Left hindlimb (tissue), 1 donor: ENCODE results near the gene PAX2.

Experiments used
- DNase-seq: peaks from one replicate; pipeline ENCODE4 v3.0.0-alpha.2; 2018

Gene PAX2

DNA sequence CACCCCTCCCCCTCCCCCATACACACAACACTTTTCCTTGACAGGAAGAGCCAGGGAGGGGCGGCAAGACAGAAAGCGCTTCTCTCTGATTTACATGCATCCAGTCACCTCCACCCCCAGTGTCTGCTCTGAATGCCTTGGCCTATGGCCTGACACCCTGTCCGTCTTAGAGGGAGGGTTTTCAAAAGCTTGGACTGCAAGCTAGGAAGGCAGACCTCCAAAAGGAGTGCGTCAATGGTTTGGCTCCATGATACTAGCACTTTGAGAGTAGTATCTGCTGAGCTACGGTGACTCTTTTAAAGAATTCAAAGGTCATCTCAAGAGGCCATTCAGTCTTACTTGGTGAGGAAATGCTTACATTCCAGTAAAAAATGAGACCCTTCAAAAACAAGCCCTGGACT, 20.3 kb upstream of the PAX2 start:
- DNase-seq, result no peak

DNA sequence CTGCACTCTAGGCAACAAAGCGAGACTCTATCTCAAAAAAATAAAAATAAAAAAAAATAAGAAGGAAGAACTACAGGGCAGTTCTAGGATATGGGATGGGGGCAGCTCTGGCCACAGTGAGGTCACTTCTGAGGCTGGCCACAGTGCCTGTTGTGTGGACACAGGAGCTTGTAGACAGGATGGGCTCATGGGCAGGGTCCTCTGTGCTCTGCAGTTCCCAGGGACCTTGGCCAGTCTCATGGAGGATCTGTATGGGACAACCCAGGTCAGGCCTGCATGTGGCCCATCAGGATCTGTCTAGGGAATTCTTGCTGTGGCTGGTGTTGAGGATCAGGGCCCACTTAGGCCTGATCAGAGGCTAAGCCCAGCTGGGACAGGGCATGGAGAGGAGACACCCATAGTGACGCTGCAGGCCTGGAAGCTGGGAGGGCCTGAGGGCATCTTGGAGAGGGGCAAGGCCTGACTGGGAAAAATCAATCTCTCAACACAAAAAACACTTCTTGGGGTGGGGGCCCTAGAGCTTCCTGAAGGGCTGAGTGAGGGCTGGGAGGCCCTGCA, 19.4 kb upstream of the PAX2 start:
- DNase-seq, result no peak

DNA sequence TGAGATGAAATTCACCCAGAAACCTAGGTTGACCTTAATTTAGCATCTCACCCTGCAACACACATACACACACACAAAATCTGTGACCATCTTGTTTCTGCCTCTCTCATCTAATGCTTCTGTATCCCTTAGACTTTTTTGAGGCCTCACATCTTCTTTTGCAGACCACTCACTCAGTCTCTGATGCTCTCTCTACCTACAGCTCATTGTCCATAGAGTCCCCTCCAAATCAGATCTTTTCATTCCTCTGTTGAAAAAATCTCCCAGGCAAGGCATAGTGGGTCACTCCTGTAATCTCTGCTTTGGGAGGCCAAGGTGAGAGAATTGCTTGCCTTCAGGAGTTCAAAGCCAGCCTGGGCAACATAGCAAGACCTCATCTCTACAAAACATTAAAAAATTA, 17.6 kb upstream of the PAX2 start:
- DNase-seq, result no peak

GRCh38 chr10:100728928-100729861, 16.2 kb upstream of the PAX2 start:
- DNase-seq, result no peak

GRCh38 chr10:100729862-100730724, 15.3 kb upstream of the PAX2 start:
- DNase-seq, result no peak

- no peak for DNase-seq
Observed at GRCh38 chr10:100730725-100731406, 14.5 kb upstream of the PAX2 start.

GRCh38 chr10:100731407-100732240, 13.8 kb upstream of the PAX2 start:
- no peak for DNase-seq

- no peak for DNase-seq
Observed at GRCh38 chr10:100732241-100732596, 13.2 kb upstream of the PAX2 start.

DNA sequence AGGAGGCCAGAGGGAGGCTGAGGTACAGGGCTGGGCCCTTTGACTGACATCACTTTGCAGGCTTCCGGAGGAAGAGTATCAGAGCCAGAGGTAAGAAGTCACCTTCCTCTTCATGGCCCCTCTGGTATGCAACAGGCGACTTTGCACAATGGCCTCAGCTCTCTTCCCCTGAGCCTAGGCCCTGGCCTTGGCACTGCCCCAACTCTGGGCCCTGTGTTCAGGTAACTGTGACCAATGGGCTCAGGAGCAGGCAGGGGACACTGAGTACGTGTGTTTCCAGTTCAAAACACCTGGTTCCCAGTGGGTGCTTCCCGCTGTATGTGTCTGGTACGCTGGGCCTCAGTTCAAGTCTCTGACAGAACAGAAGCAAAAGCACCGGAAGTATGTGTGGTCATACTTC, 12.1 kb upstream of the PAX2 start:
- DNase-seq, result no peak

DNA sequence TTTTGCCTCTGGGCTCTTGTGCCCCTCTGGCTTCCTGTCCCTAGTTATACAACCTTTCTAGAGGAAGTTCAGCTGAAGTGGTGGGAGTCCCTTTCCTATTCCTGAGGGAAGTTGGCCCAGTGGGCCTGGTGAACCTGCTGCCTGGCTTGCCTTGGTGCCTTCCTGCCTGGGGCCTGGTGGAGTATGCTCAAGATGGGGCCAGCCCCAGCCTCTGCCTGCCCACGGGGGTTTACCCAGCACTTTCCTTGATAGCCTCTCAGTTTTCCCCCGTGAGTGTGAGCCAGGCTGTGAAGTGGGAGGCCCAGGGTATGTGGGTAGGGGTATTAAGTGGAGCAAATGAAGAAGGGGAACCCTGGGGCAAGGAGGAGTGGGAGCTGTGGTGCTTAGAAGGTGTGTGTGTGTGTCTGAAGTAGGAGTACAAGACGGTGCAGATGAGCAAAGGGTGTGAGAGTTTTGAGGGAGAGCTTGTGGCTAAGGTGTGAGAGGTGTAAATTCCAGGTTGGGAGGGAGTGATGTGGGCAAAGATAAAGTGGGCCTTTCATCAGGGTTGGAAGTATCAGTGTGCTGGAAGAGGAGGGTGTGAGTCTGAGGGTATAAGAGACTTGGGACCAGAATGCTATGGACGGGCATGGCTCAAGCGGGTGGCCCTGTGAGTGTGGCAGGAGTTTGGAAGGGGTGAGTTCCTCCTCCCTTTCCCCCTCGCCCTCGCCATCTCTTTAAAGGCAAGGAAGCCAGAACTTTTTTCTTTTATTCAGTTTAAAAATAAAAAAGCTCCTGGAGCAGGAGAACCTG, 10.9 kb upstream of the PAX2 start:
- no peak for DNase-seq

GRCh38 chr10:100735087-100735336, 10.4 kb upstream of the PAX2 start:
- no peak for DNase-seq

- DNase-seq, result no peak
Observed at GRCh38 chr10:100735337-100736143, 9.8 kb upstream of the PAX2 start.

DNA sequence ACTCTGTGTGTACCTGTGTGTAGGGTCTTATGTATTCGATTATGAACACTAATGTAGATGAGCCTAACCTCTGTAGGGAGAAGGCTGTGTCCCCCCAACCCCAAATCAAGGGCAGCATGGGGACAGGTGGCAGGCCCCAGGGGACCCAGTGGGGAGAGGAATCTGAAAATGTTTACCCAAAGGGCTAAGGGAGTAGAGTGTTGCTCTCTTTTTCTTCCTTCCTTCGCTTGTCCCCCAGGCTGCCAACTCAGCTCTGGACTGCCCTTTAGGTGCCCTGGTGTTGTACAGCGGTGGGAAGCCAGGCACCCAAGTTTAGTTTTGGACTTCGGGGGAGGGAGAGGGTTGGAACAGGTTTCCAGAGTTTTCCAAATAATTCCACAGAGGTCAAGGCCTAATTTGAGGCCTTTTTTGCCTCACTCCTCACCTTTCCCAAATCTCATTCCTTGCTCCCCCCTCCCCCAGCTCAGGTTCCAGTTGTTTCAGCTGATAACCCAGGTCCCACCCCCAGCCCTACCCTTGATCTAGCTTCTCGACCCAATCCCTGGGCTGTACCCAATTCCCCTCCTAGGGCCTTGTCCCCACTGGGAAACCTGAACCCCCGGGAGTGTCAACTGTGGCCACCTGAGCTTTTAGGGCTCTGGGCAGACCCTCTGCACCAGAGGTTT, 9.1 kb upstream of the PAX2 start:
- DNase-seq, result no peak

GRCh38 chr10:100736809-100737354, 8.5 kb upstream of the PAX2 start:
- no peak for DNase-seq

DNA sequence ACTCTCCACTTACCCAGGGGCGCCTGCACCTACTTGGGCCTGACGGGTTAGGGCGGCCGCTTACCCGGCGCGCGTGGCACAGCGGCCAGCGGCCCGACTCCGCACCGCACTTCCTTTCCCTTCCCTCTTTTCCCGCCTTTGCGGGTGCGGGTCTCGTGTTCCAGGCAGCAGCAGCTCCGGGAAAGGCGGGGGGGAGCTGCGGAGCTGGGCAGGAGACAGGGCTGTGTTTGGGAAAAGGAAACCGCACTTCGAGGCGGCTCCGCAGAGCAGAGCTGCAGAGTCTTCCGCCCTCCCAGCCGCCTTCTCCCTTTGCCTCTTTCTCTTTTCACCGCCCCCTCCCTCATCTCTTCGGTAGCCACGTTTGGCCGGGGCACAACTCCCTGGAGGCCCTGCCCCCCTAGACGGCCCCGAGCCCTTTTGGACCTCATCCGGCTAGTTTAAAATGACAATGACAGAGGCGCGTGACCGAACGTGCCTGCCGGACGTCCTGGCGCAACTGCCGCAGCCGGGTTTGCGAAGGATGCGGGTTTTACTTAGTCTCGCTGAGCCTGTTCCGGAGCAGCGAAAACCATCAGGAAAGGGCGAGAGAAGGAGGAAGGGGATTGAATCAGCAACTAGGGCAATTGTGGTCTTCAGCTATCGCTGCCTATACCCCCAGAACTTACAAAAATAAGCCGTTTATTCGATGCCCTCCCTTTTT, 7.9 kb upstream of the PAX2 start:
- no peak for DNase-seq

DNA sequence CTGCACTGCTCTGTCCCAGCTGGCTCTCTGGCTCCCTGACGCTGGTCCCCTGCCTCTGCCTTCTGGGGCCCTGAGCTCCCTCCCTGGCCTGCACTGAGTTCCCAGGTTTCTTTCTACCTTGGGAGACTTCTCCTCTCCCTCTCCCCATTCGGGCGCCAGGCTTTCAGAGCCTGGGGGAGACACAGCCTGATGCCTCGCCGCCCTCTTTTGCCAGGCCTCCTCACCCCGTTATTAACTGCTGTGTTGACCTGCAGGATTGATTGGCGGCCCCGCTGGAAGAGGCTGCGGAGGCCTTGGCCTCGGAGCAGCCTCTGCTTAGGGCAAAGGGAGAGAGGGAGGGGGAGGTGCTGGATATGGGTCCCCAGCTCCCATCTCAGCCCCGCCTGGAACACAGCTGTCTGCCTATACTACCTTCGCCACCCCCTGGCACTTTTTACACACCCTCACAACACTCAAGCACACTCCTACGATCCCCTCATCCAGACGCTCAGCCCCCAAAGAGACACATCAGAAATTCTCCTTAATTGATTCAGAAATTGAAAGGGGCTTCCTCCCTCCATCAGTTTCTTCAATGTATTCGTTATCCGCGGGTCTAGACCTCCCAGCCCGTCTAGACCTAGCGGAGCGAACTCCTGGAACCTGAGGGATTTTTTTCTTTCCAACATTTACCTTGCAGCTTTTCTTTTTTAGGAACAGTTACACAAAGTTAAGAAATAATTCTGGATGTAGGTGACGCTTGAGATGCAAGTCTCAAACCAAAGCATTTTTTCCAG, 7.1 kb upstream of the PAX2 start:
- DNase-seq, result no peak

GRCh38 chr10:100739517-100740368, 5.6 kb upstream of the PAX2 start:
- DNase-seq, result no peak
